Peyer's patch (tissue), 4 donors: ENCODE results near the gene CASQ2. TPM values are rescaled to one million over a fixed set of nuclear protein-coding genes. Genes with fewer than 3 reads are reported as not detected.

ENCODE experiments used
- DNase-seq, 3 donors: peaks; one replicate each; pipeline ENCODE4 v3.0.0-alpha.2; 2017 to 2019
- H3K27ac ChIP-seq, 4 donors: fragments of 200-600 bp; sonication (generic); one replicate each; pipeline ENCODE4 v1.5.1; 2016 to 2019
- H3K27me3 ChIP-seq, 2 donors: fragments of 200-600 bp; sonication (generic); one replicate each; pipeline ENCODE4 v1.5.1; 2019
- H3K36me3 ChIP-seq, 3 donors: fragments of 200-600 bp; sonication (generic); one replicate each; pipeline ENCODE4 v1.5.1; 2016 to 2019
- H3K4me1 ChIP-seq, 4 donors: fragments of 200-600 bp; sonication (generic); one replicate each; pipeline ENCODE4 v1.5.1; 2016 to 2019
- H3K4me3 ChIP-seq, 4 donors: fragments of 200-600 bp; sonication (generic); 1 replicate in 3 of 4; 2 replicates in 1 of 4; pipeline ENCODE4 v1.5.1; 2016 to 2019; ENCODE audit warnings: mild to moderate bottlenecking in 1 of 4
- H3K9me3 ChIP-seq, 4 donors: fragments of 200-600 bp; sonication (generic); one replicate each; pipeline ENCODE4 v1.5.1; 2016 to 2019; ENCODE audit warnings: mild to moderate bottlenecking in 1 of 4
- POLR2A ChIP-seq, 2 donors: fragments of 450-650 bp; IDR thresholded peaks; one replicate each; pipeline ENCODE4 v1.5.1; 2017; ENCODE audit warnings: antibody characterized with exemption in 2 of 2, mild to moderate bottlenecking in 2 of 2, moderate library complexity in 2 of 2
- total RNA-seq, 4 donors: library from RNA; depleted of rRNA; stranded (reverse); fragments of >200 nt; gene quantifications; one replicate each; pipeline ENCODE4 v1.1.0, GENCODE V29; 2016
- TF ChIP-seq, protein P1 (sequence below), 6 experiments: fragments of 450-650 bp in 4 of 6; fragments of 200-600 bp in 2 of 6; sonication (generic) in 1 of 6; IDR thresholded peaks; one replicate each; pipeline ENCODE4 v1.5.1; 2017 to 2019; ENCODE audit warnings: antibody characterized with exemption in 6 of 6, mild to moderate bottlenecking in 3 of 6, moderate library complexity in 1 of 6

The CASQ2 gene
- total RNA-seq, 4 donors from 2014 or later, result 0.53 to 1.5 (median 0.68) TPM

DNA sequence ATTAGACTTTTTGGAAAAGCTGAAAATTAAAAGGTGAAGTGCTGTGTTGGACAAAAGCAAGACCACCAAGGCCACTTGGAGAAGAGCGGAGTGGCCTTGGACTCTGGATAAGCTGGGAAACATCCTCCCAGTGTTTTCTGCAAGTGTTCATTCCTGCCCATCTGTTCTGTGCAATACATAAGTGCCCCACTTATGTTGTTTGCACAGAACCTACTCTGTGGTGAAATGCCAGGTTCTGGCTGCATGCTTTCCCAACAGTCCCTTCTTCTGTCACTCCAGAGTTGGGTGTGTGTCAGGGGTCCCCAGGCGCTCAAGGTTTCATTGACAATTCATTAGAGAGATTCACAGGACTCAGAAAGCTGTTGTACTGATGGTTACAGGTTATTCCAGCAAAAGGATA is 42.1 kb upstream of the CASQ2 start:
- Histone ChIP-seq H3K4me1 (peaks cover 0 to 5% (median 0%) of the 10 kb centered on the region in 4 donors), H3K4me3 (no peak overlapping the region), H3K27ac (peak overlapping the region in 1 of 4 donors; percentile 16), H3K27me3 (no peaks in the 10 kb centered on the region), H3K9me3 (no peaks in the 10 kb centered on the region), H3K36me3 (no peaks in the 10 kb centered on the region)
- no peak for TF ChIP-seq POLR2A (IDR thresholded peaks at IDR 0.05)
- TF ChIP-seq, protein P1, sequence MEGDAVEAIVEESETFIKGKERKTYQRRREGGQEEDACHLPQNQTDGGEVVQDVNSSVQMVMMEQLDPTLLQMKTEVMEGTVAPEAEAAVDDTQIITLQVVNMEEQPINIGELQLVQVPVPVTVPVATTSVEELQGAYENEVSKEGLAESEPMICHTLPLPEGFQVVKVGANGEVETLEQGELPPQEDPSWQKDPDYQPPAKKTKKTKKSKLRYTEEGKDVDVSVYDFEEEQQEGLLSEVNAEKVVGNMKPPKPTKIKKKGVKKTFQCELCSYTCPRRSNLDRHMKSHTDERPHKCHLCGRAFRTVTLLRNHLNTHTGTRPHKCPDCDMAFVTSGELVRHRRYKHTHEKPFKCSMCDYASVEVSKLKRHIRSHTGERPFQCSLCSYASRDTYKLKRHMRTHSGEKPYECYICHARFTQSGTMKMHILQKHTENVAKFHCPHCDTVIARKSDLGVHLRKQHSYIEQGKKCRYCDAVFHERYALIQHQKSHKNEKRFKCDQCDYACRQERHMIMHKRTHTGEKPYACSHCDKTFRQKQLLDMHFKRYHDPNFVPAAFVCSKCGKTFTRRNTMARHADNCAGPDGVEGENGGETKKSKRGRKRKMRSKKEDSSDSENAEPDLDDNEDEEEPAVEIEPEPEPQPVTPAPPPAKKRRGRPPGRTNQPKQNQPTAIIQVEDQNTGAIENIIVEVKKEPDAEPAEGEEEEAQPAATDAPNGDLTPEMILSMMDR (IDR thresholded peaks at IDR 0.05), result no peak
- no peak for DNase-seq

DNA sequence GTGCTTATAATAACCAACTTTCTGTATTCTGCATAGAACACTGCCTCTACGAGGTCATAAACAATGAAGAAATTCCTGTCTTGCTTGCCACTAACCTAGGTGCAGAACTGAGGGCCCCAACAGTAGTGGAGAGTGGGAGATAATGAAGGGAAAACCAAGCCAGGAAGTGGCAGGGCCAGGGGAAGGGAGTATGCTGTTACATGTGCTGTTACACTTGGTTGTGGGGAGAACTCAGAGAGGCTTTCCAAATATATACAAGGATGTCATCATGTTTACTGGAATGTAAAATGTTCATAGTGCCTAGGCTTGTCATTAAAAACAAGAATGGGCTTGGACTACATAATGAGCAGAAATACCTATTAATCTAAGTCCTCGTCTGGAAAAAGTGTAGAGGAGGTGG is 41.3 kb upstream of the CASQ2 start:
- TF ChIP-seq POLR2A (IDR thresholded peaks at IDR 0.05), result no peak
- TF ChIP-seq, protein P1 (IDR thresholded peaks at IDR 0.05), result no peak
- Histone ChIP-seq H3K36me3 (no peaks in the 10 kb centered on the region), H3K27ac (no peak overlapping the region), H3K27me3 (no peaks in the 10 kb centered on the region), H3K4me3 (no peak overlapping the region), H3K9me3 (no peaks in the 10 kb centered on the region), H3K4me1 (peaks cover 0 to 5% (median 0%) of the 10 kb centered on the region in 4 donors)
- DNase-seq, result no peak

DNA sequence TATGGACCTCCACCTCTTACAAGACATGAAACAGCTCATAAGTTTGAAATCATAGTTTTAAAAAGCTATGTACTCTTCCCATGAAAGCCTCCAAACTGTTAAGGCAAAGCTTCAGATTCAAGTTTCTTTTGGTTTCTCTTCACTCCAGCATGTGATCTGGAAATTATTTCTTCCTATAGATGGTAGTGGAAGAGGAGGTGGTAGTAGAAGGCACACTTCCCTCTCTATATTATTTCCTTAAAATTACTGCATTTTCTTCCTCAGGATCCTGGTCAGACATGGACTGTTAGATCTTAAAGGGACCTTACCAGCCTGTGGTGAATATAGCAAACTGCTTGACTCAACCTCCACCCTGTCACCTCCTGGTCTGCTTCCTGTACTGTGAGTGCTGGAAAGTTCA is 40.6 kb upstream of the CASQ2 start:
- H3K9me3 ChIP-seq, result no peaks in the 10 kb centered on the region
- no peak for DNase-seq
- H3K27me3 ChIP-seq, result no peaks in the 10 kb centered on the region
- H3K36me3 ChIP-seq, result no peaks in the 10 kb centered on the region
- H3K27ac ChIP-seq, result no peak overlapping the region
- peaks cover 0 to 5% (median 0%) of the 10 kb centered on the region in 4 donors for H3K4me1 ChIP-seq
- TF ChIP-seq, protein P1 (IDR thresholded peaks at IDR 0.05), result no peak
- TF ChIP-seq POLR2A (IDR thresholded peaks at IDR 0.05), result no peak
- H3K4me3 ChIP-seq, result no peak overlapping the region

DNA sequence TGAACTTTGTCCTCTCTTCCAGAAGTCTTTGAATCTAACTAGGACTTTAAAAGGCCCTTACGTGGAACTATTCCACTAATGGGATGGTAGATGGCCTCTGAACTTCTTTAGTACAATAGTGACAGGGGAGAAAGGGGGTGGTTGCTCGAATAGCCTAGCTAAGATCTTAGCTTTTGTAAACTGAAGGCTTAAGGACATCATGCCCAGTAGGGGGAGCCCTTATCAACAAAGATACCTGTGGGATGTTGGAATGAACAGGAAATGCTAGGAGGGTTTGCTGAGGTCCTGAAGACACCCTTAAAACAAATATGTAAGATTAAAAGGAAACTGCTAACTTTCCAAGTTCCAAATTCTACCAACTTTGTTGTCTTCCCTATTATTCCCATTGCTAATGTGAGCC is 39.2 kb upstream of the CASQ2 start:
- H3K27me3 ChIP-seq, result no peaks in the 10 kb centered on the region
- H3K9me3 ChIP-seq, result no peaks in the 10 kb centered on the region
- TF ChIP-seq, protein P1 (IDR thresholded peaks at IDR 0.05), result peak in 5 of 6 experiments; percentile 18 to 77 (median 69)
- TF ChIP-seq POLR2A (IDR thresholded peaks at IDR 0.05), result no peak
- H3K27ac ChIP-seq, result no peak overlapping the region
- peaks cover 0 to 5% (median 0%) of the 10 kb centered on the region in 4 donors for H3K4me1 ChIP-seq
- no peak overlapping the region for H3K4me3 ChIP-seq
- DNase-seq, result peak in 2 of 3 donors; percentile 37 to 75
- H3K36me3 ChIP-seq, result no peaks in the 10 kb centered on the region

DNA sequence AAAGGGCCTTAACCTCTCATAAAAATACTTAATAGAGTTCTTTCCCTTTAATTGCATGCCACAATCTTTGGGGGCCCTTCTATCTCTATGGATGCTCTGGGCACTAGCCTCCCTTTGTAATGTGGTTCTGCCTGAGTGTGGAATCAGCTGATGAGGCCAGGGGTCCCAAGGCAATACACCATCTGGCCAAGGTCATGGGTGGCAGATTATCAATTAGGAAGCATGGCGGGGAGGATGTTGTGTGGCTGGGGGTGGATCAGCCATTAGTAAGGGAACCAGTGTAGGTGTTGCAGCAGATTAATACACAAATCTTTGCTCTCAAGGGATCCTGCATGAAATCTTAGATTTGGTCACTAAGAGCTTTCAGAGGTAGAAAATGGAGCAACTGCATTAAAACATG is 37.1 kb upstream of the CASQ2 start:
- Histone ChIP-seq H3K4me1 (no peaks in the 10 kb centered on the region), H3K9me3 (no peaks in the 10 kb centered on the region), H3K27ac (no peak overlapping the region), H3K4me3 (no peak overlapping the region), H3K27me3 (no peaks in the 10 kb centered on the region), H3K36me3 (no peaks in the 10 kb centered on the region)
- TF ChIP-seq POLR2A (IDR thresholded peaks at IDR 0.05), result no peak
- TF ChIP-seq, protein P1 (IDR thresholded peaks at IDR 0.05), result no peak
- no peak for DNase-seq

DNA sequence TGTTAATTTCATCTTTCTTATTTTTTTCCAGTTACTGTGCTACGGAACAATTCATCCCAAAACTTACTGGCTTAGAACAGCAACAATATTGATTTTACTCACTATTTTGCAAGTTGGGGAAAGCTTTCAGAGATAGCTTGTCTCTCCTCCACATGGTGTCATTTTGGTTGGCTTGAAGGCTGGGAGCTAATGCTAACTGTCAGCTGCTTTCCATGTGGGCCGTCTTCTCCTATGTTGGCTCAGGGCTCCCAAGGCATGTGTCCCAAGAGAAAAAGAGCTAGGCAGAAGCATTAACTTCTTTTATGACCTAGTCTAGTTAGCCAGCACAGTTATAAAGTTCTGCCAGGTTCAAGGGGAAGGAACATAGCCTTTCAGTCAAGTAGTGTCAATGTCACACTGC is 33.9 kb upstream of the CASQ2 start:
- Histone ChIP-seq H3K27me3 (no peaks in the 10 kb centered on the region), H3K36me3 (no peaks in the 10 kb centered on the region), H3K27ac (no peak overlapping the region), H3K9me3 (no peaks in the 10 kb centered on the region), H3K4me3 (no peak overlapping the region), H3K4me1 (no peaks in the 10 kb centered on the region)
- no peak for DNase-seq
- TF ChIP-seq, protein P1 (IDR thresholded peaks at IDR 0.05), result no peak
- TF ChIP-seq POLR2A (IDR thresholded peaks at IDR 0.05), result no peak
